DOHH2 (cell line): ENCODE results near the gene CFAP119.

Experiments used
- CTCF ChIP-seq: fragments of 200-600 bp; sonication (generic); IDR thresholded peaks from one replicate; pipeline ENCODE4 v1.5.1; 2014; ENCODE audit warnings: antibody characterized with exemption, mild to moderate bottlenecking, low read depth, low read length; ENCODE audit not compliant: poor library complexity, severe bottlenecking
- EZH2phosphoT487 ChIP-seq: fragments of 200-600 bp; sonication (generic); IDR thresholded peaks from 2 replicates; pipeline ENCODE4 v1.6.1; 2017; ENCODE audit warnings: borderline replicate concordance, mild to moderate bottlenecking, antibody characterized with exemption, low read length, moderate library complexity, mixed read lengths

GRCh38 chr16:30758988-30759491 lies 2.8 kb downstream of the CFAP119 start:
- TF ChIP-seq CTCF: no peak
- TF ChIP-seq EZH2phosphoT487: no peak
